Activated B cell treated with CpG ODN at 0.5 μM for 24 hours (primary cell): ENCODE measurements around the gene UST. TPM values are rescaled to one million over a fixed set of nuclear protein-coding genes. Genes with fewer than 3 reads are reported as not detected.
"Not testable (repeated sequence)": the region's sequence is repeated elsewhere in the genome, so short reads cannot be mapped to it uniquely, and the experiment has no call there.

ENCODE experiments used
- ATAC-seq: fragments of 200-7000 bp; cut with Tn5 transposase; one replicate; pipeline ENCODE4 v1.10.0; 2021; ENCODE audit warnings: low read depth, mild to moderate bottlenecking, moderate library complexity
- CTCF ChIA-PET: fragments of 350-600 bp; sonication (Branson Sonifier 250); formaldehyde crosslinking; loops from one replicate; lab custom pipeline; 2021; ENCODE audit warnings: antibody characterized with exemption; lab: Charles Lee
- POLR2A ChIA-PET: fragments of 350-600 bp; sonication (Branson Sonifier 250); formaldehyde crosslinking; loops from one replicate; lab custom pipeline; 2021; ENCODE audit warnings: antibody characterized with exemption; lab: Charles Lee
- DNase-seq: peaks from one replicate; pipeline ENCODE4 v3.0.0; 2022
- H3K27ac Mint-ChIP-seq: one replicate; pipeline ENCODE4 v1.8.0; 2020; ENCODE audit warnings: mixed read lengths
- H3K27me3 Mint-ChIP-seq: one replicate; pipeline ENCODE4 v1.8.0; 2021; ENCODE audit warnings: mixed read lengths
- H3K36me3 Mint-ChIP-seq: one replicate; pipeline ENCODE4 v1.8.0; 2021; ENCODE audit warnings: low read depth, mixed read lengths
- H3K4me1 Mint-ChIP-seq: one replicate; pipeline ENCODE4 v1.8.0; 2021; ENCODE audit warnings: mixed read lengths
- H3K4me3 Mint-ChIP-seq: one replicate; pipeline ENCODE4 v1.8.0; 2020; ENCODE audit warnings: mild to moderate bottlenecking, mixed read lengths
- H3K9me3 Mint-ChIP-seq: one replicate; pipeline ENCODE4 v1.8.0; 2020; ENCODE audit warnings: mixed read lengths
- CTCF ChIP-seq: fragments of 200-600 bp; IDR thresholded peaks from one replicate; pipeline ENCODE4 v1.8.0; 2022; ENCODE audit warnings: antibody characterized with exemption, mild to moderate bottlenecking
- intact Hi-C: fragments of 100-400 bp; cut with micrococcal nuclease; formaldehyde crosslinking; loops from one replicate; pipeline ENCODE4 v1.15.1; 2024
- total RNA-seq: library from RNA; stranded (reverse); gene quantifications from 2 replicates; pipeline ENCODE4 v1.2.3, GENCODE V29; 2022

UST gene
- total RNA-seq, 1 donor from 2014 or later: 18.1 TPM

GRCh38 chr6:148750838-148751792 lies 4.3 kb downstream of the UST start:
- peaks cover 1% of the 10 kb centered on the region for H3K9me3 Mint-ChIP-seq
- no peak overlapping the region for H3K4me3 Mint-ChIP-seq
- ChIA-PET POLR2A (interaction anchor here (0.6 to 5.2 kb wide), 3 partner anchors 8 to 814 kb away, joined by 3 to 139 read pairs (median 4); no protein-coding TSS in a partner anchor), CTCF (interaction anchor here (0.6 kb wide), 2 partner anchors 193 to 197 kb away, joined by 3 to 4 read pairs; no protein-coding TSS in a partner anchor)
- H3K27ac Mint-ChIP-seq: peak overlapping the region; percentile 8
- intact Hi-C loops: loop anchor here (10.0 kb wide), 1 partner anchor 794 kb away; the partner anchor contains the start of gene PPIL4
- H3K27me3 Mint-ChIP-seq: no peaks in the 10 kb centered on the region
- H3K36me3 Mint-ChIP-seq: peaks cover 3% of the 10 kb centered on the region
- DNase-seq: no peak
- ATAC-seq: no peak
- peaks cover 44% of the 10 kb centered on the region for H3K4me1 Mint-ChIP-seq
- TF ChIP-seq CTCF: no peak

- peaks cover 45% of the 10 kb centered on the region for H3K4me1 Mint-ChIP-seq
- no peak for ATAC-seq
- POLR2A ChIA-PET: interaction anchor here (0.6 kb wide), 2 partner anchors 150 to 813 kb away, joined by 4 to 7 read pairs; no protein-coding TSS in a partner anchor
These were observed 5.0 kb downstream of the UST start for GRCh38 chr6:148751793-148752170.

GRCh38 chr6:148755379-148755778 lies 8.5 kb downstream of the UST start:
- H3K36me3 Mint-ChIP-seq, DNase-seq, H3K27me3 Mint-ChIP-seq, H3K4me3 Mint-ChIP-seq, H3K27ac Mint-ChIP-seq, H3K9me3 Mint-ChIP-seq, CTCF ChIA-PET, ATAC-seq: not testable (repeated sequence)
- intact Hi-C loops: loop anchor here (5.0 to 10.0 kb wide), 2 partner anchors 562 to 789 kb away; partner anchors contain the start of genes PPIL4 and TAB2
- peaks cover 57% of the 10 kb centered on the region for H3K4me1 Mint-ChIP-seq
- POLR2A ChIA-PET: interaction anchor here (0.8 to 1.6 kb wide), 2 partner anchors 19 to 34 kb away, joined by 3 read pairs; no protein-coding TSS in a partner anchor

More at GRCh38 chr6:148751793-148752170, 5.0 kb downstream of the UST start:
- Mint-ChIP-seq H3K36me3 (peaks cover under 1% of the 10 kb centered on the region), H3K4me3 (no peak overlapping the region), H3K27me3 (no peaks in the 10 kb centered on the region), H3K27ac (no peak overlapping the region), H3K9me3 (peaks cover 5% of the 10 kb centered on the region)
- no peak for TF ChIP-seq CTCF
- intact Hi-C loops: loop anchor here (10.0 kb wide), 1 partner anchor 793 kb away; the partner anchor contains the start of gene PPIL4
- DNase-seq: no peak
- CTCF ChIA-PET: interaction anchor here (0.6 kb wide), 1 partner anchor 192 kb away, joined by 4 read pairs; no protein-coding TSS in a partner anchor

GRCh38 chr6:148757944-148758480 lies 11.2 kb downstream of the UST start:
- DNase-seq (no peak), ATAC-seq (peak; percentile 2)
- H3K27me3 Mint-ChIP-seq: no peaks in the 10 kb centered on the region
- TF ChIP-seq CTCF: no peak
- ChIA-PET CTCF (interaction anchor here (1.2 to 5.0 kb wide), 4 partner anchors 10 to 198 kb away, joined by 3 to 31 read pairs (median 6); no protein-coding TSS in a partner anchor), POLR2A (interaction anchor here (0.6 to 5.7 kb wide), 20 partner anchors 10 to 731 kb away, joined by 3 to 139 read pairs (median 5); partner anchors contain the start of gene UST)
- peaks cover 2% of the 10 kb centered on the region for H3K36me3 Mint-ChIP-seq
- H3K4me3 Mint-ChIP-seq: peak overlapping the region; percentile 62
- H3K4me1 Mint-ChIP-seq: peaks cover 70% of the 10 kb centered on the region
- peaks cover 5% of the 10 kb centered on the region for H3K9me3 Mint-ChIP-seq
- intact Hi-C loops: loop anchor here (1.0 to 10.0 kb wide), 11 partner anchors 10 to 809 kb away; partner anchors contain the start of genes GINM1, PPIL4 and TAB2
- peak overlapping the region; percentile 93 for H3K27ac Mint-ChIP-seq

DNA sequence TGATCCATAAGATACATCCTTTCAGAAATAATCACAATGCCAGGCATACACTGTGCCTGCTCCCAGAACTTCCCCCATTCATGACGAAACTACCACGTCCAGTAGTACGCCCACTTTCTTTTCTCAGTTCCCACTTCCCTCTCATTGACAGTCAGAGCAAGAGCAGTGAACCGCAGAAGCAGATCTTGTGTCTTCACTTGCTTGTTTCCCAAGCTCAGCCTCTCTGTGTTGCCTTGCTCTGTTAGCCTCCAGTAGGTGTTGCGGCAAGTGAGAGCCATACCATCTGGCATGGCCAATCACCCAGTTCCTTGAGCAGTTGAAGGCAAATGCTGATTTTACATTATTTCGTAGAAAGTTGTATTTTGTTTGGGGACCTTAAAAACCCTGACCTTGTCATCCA lies 11.7 kb downstream of the UST start:
- POLR2A ChIA-PET: interaction anchor here (0.6 to 5.7 kb wide), 24 partner anchors 10 to 730 kb away, joined by 3 to 139 read pairs (median 5); partner anchors contain the start of gene UST

More for the DNA sequence above, 11.7 kb downstream of the UST start:
- Mint-ChIP-seq H3K4me3 (peak overlapping the region; percentile 62), H3K27ac (peak overlapping the region; percentile 93), H3K36me3 (peaks cover 2% of the 10 kb centered on the region), H3K27me3 (no peaks in the 10 kb centered on the region), H3K4me1 (peaks cover 75% of the 10 kb centered on the region), H3K9me3 (peaks cover 5% of the 10 kb centered on the region)
- TF ChIP-seq CTCF: no peak
- DNase-seq: peak; percentile 41
- CTCF ChIA-PET: interaction anchor here (1.2 to 5.0 kb wide), 4 partner anchors 10 to 198 kb away, joined by 3 to 31 read pairs (median 6); no protein-coding TSS in a partner anchor
- ATAC-seq: peak; percentile 68
- intact Hi-C loops: loop anchor here (1.0 to 10.0 kb wide), 11 partner anchors 10 to 808 kb away; partner anchors contain the start of genes GINM1, PPIL4 and TAB2
